Measurements from ENCODE around the gene UHMK1.
"Not testable (repeated sequence)": the region's sequence is repeated elsewhere in the genome, so short reads cannot be mapped to it uniquely, and the experiment has no call there.

- not testable (repeated sequence) for TF ChIP-seq TCF7L2 (IDR thresholded peaks at IDR 0.05; ENCODE audit: borderline replicate concordance, extremely low read depth, insufficient read depth, insufficient read length); ATF3 (IDR thresholded peaks at IDR 0.05)
These were observed 73.5 kb downstream of the UHMK1 start for GRCh38 chr1:162571121-162571520.

Measured in HCT116 (cell line).